Stimulated activated CD4-positive, alpha-beta T cell treated with anti-CD3 and anti-CD28 coated beads, Interleukin-15, amount 100 ng/mL, for 1 hour (primary cell): ENCODE results near the gene DENND4A.

Source experiments
- DNase-seq, 2 donors: peaks; one replicate each; pipeline ENCODE4 v3.0.0-alpha.2; 2020; ENCODE audit warnings: low read depth in 1 of 2, low spot score in 1 of 2

DENND4A gene

GRCh38 chr15:65688462-65688861 is 103.6 kb downstream of the DENND4A start:
- DNase-seq: no peak

- DNase-seq: no peak
These were observed 109.6 kb downstream of the DENND4A start for GRCh38 chr15:65682404-65682911.

GRCh38 chr15:65680544-65680943 is 111.5 kb downstream of the DENND4A start:
- DNase-seq: no peak

- DNase-seq: no peak
These were observed 116.0 kb downstream of the DENND4A start for GRCh38 chr15:65676123-65676522.

- DNase-seq: no peak
These were observed 116.5 kb downstream of the DENND4A start for GRCh38 chr15:65675551-65675950.

GRCh38 chr15:65666257-65666656 is 125.8 kb downstream of the DENND4A start:
- DNase-seq: no peak

GRCh38 chr15:65663521-65663920 is 128.6 kb downstream of the DENND4A start:
- no peak for DNase-seq

- no peak for DNase-seq
These were observed 131.2 kb downstream of the DENND4A start for GRCh38 chr15:65660927-65661326.

GRCh38 chr15:65659502-65660052 is 132.5 kb downstream of the DENND4A start:
- DNase-seq: no peak

- DNase-seq: no peak
These were observed 136.6 kb downstream of the DENND4A start for GRCh38 chr15:65655457-65655856.

GRCh38 chr15:65655026-65655425 is 137.1 kb downstream of the DENND4A start:
- DNase-seq: no peak

- no peak for DNase-seq
These were observed 138.1 kb downstream of the DENND4A start for GRCh38 chr15:65653801-65654521.

- DNase-seq: no peak
These were observed 138.8 kb downstream of the DENND4A start for GRCh38 chr15:65653341-65653740.

- DNase-seq: no peak
These were observed 140.0 kb downstream of the DENND4A start for GRCh38 chr15:65651831-65652749.

GRCh38 chr15:65651042-65651322 is 141.1 kb downstream of the DENND4A start:
- DNase-seq: no peak

GRCh38 chr15:65650312-65651041 is 141.6 kb downstream of the DENND4A start:
- no peak for DNase-seq

GRCh38 chr15:65646486-65646885 is 145.6 kb downstream of the DENND4A start:
- no peak for DNase-seq

- DNase-seq: no peak
These were observed 146.7 kb downstream of the DENND4A start for GRCh38 chr15:65645392-65645791.

- no peak for DNase-seq
These were observed 147.8 kb downstream of the DENND4A start for GRCh38 chr15:65644282-65644681.

GRCh38 chr15:65642594-65642993 is 149.5 kb downstream of the DENND4A start:
- no peak for DNase-seq

GRCh38 chr15:65641768-65642475 is 150.2 kb downstream of the DENND4A start:
- DNase-seq: no peak
